AG10803 (cell line): ENCODE measurements around the gene RFX7.
A peak's percentile ranks its signal among the peaks of the same experiment; 100 is the strongest.

Experiments used
- DNase-seq: peaks from one replicate; pipeline ENCODE4 v3.0.0; 2010; ENCODE audit warnings: low read depth
- H3K4me3 ChIP-seq: 2 replicates; pipeline ENCODE4 v1.5.1; 2011; ENCODE audit warnings: mild to moderate bottlenecking, low read length, control low read depth
- TF ChIP-seq, protein P1 (sequence below): conservative IDR thresholded peaks from 2 replicates; pipeline ENCODE4 v1.5.1; 2011; ENCODE audit warnings: mild to moderate bottlenecking, low read length, control low read depth, inconsistent platforms

The RFX7 gene

DNA sequence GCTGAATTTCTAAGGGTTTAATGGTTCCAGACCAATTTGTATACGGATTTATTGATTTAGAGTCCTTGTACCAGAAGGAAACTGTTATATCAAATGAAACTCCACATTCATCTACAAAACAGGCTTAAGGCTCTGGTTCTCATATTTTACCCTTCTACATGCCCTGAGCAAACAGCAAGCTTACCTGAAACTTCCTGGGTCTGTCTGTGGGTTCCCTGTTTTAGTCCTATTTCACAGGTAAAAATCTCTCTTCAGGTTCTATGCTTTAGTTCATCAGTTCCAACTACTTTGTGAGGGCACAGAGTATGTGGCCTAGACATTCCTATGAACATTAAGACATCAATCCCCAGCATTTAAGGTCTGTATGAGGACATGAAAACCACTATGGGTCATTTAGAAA, 57.7 kb downstream of the RFX7 start:
- TF ChIP-seq, protein P1, sequence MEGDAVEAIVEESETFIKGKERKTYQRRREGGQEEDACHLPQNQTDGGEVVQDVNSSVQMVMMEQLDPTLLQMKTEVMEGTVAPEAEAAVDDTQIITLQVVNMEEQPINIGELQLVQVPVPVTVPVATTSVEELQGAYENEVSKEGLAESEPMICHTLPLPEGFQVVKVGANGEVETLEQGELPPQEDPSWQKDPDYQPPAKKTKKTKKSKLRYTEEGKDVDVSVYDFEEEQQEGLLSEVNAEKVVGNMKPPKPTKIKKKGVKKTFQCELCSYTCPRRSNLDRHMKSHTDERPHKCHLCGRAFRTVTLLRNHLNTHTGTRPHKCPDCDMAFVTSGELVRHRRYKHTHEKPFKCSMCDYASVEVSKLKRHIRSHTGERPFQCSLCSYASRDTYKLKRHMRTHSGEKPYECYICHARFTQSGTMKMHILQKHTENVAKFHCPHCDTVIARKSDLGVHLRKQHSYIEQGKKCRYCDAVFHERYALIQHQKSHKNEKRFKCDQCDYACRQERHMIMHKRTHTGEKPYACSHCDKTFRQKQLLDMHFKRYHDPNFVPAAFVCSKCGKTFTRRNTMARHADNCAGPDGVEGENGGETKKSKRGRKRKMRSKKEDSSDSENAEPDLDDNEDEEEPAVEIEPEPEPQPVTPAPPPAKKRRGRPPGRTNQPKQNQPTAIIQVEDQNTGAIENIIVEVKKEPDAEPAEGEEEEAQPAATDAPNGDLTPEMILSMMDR, result no peak
- DNase-seq, result no peak
- no peak overlapping the region for H3K4me3 ChIP-seq

DNA sequence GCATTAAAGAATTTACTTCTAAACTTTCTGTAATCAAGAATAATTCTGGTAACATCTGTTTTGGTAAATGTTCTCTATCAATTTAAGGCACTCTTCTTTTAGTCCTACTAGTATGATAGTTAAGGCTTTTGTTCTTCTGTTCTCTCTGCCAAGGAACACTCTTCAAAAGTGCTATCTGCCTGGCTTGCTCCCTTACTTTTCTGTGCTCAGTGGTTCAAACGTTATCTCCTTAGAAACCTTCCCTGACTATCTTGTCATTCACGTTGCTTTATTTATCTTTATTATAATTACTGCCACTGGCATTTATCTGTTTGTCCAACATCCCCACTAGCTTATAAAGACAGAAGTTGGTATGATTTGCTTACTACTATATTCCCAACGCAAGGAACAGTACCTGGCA, 59.2 kb downstream of the RFX7 start:
- H3K4me3 ChIP-seq, result no peak overlapping the region
- TF ChIP-seq, protein P1, result no peak
- no peak for DNase-seq

DNA sequence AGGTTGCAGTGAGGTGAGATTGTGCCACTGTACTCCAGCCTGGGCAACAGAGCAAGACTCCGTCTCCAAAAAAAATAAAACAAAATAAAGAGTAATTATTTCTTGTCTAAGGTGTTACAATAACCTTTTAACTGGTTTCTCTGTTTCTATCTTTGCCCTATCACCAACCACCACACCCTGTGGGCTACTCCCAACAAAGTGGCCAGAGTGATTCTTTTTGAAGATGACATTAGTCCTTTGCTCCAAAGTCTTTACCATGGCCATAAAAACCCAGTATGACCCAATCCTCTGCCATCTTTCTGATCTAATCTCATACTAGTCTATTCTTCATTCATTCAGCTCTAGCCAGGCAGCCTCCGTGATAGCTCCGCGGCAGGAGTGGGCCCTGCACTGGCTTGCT, 62.8 kb downstream of the RFX7 start:
- TF ChIP-seq, protein P1, result no peak
- DNase-seq, result no peak
- H3K4me3 ChIP-seq, result no peak overlapping the region

DNA sequence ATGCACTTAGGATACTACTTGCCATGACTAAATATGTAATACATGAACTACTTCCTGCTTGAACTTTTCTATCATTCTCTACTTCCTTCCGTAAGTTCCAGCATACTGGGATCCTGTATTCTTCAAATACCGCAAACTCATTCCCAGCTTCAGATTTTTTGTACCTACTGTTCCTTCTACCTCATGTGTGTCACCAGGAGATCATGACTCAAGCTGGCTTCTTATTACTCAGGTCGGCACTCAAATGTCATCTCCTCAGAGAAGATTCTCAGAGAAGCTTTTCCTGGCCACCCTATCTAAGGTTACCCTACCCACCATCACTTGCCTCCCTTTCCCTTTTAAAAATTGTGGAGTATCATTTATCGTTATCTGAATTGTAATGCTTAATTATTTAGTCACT, 66.7 kb downstream of the RFX7 start:
- TF ChIP-seq, protein P1, result no peak
- H3K4me3 ChIP-seq, result no peak overlapping the region
- DNase-seq, result no peak

DNA sequence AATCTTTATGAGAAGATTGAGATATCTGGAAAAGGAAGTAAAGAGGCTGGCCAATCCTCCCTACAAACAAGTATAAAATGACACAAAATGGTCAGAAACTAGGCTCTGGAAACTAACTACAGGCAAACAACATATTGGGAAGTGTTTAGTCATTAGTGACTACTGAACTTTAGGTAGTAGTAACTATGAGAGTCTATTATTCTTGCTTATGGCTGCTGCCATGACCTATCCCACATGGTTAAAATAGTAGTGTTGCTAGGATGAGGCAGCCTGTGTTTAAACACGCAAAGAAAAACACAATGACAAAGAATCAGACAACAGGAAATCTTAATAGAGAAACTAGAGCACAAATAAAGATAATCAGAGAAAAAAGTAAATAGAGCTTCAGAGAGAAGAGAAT, 67.9 kb downstream of the RFX7 start:
- H3K4me3 ChIP-seq, result no peak overlapping the region
- TF ChIP-seq, protein P1, result no peak
- no peak for DNase-seq

DNA sequence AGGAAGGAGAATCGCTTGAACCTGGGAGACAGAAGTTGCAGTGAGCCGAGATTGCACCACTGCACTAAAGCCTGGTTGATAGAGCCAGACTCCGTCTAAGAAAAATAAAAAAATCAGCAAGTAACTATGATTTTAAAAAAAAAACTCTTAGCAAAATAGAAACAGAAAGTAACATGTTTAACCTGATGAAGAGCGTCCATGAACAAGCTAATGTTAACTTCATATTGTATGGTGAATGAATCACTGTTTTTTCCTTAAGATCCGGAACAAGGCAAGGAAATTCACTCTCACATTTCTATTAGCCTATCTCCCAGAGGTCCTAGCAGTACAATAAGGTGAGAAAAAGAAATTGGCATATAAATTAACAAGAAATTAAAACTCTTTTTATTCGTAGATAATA, 69.0 kb downstream of the RFX7 start:
- DNase-seq, result no peak
- TF ChIP-seq, protein P1, result no peak
- H3K4me3 ChIP-seq, result no peak overlapping the region

DNA sequence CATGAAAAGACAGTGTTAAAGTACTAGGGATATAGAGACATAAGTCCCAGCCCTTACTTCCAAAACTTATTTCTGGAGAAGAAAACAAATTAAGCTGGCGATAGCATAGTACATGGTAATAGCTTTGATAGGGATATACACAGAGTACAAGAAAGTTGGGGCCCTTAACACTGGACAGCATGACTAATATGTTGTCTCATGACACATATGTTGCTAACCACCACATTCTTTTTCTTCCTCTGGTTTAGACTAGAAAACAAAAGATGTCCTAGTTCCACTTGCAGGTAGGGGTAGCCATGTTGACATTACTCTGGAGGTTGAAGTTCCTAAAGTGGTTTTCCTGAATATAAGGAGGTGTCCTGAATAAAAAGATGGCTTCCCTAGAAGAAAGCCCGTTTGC, 75.3 kb downstream of the RFX7 start:
- TF ChIP-seq, protein P1, result no peak
- DNase-seq, result peak; percentile 24
- no peak overlapping the region for H3K4me3 ChIP-seq
